ENCODE data around the gene HHIPL1.

HHIPL1 gene

GRCh38 chr14:99689266-99690236 is 44.6 kb downstream of the HHIPL1 start:
- DNase-seq (ENCODE audit: low read depth): no peak

GRCh38 chr14:99690636-99691035 is 45.7 kb downstream of the HHIPL1 start:
- DNase-seq (ENCODE audit: low read depth): no peak

- no peak for DNase-seq (ENCODE audit: low read depth)
Observed at GRCh38 chr14:99691111-99691885, 46.4 kb downstream of the HHIPL1 start.

- DNase-seq (ENCODE audit: low read depth): no peak
Observed at GRCh38 chr14:99693918-99694317, 49.0 kb downstream of the HHIPL1 start.

GRCh38 chr14:99696929-99697328 is 52.0 kb downstream of the HHIPL1 start:
- DNase-seq (ENCODE audit: low read depth): no peak

- DNase-seq (ENCODE audit: low read depth): no peak
Observed at GRCh38 chr14:99698236-99698635, 53.3 kb downstream of the HHIPL1 start.

- DNase-seq (ENCODE audit: low read depth): no peak
Observed at GRCh38 chr14:99698642-99699041, 53.7 kb downstream of the HHIPL1 start.

GRCh38 chr14:99699085-99699760 is 54.3 kb downstream of the HHIPL1 start:
- DNase-seq (ENCODE audit: low read depth): no peak

GRCh38 chr14:99699861-99700260 is 54.9 kb downstream of the HHIPL1 start:
- no peak for DNase-seq (ENCODE audit: low read depth)

- DNase-seq (ENCODE audit: low read depth): no peak
Observed at GRCh38 chr14:99700379-99700778, 55.5 kb downstream of the HHIPL1 start.

- DNase-seq (ENCODE audit: low read depth): no peak
Observed at GRCh38 chr14:99701260-99701659, 56.3 kb downstream of the HHIPL1 start.

- no peak for DNase-seq (ENCODE audit: low read depth)
Observed at GRCh38 chr14:99702115-99702514, 57.2 kb downstream of the HHIPL1 start.

- DNase-seq (ENCODE audit: low read depth): no peak
Observed at GRCh38 chr14:99703381-99703780, 58.5 kb downstream of the HHIPL1 start.

GRCh38 chr14:99704037-99704436 is 59.1 kb downstream of the HHIPL1 start:
- no peak for DNase-seq (ENCODE audit: low read depth)

- DNase-seq (ENCODE audit: low read depth): no peak
Observed at GRCh38 chr14:99706107-99706900, 61.4 kb downstream of the HHIPL1 start.

GRCh38 chr14:99707420-99707819 is 62.5 kb downstream of the HHIPL1 start:
- no peak for DNase-seq (ENCODE audit: low read depth)

GRCh38 chr14:99707921-99708320 is 63.0 kb downstream of the HHIPL1 start:
- DNase-seq (ENCODE audit: low read depth): no peak

- no peak for DNase-seq (ENCODE audit: low read depth)
Observed at GRCh38 chr14:99708449-99708848, 63.5 kb downstream of the HHIPL1 start.

GRCh38 chr14:99713972-99714371 is 69.0 kb downstream of the HHIPL1 start:
- no peak for DNase-seq (ENCODE audit: low read depth)

GRCh38 chr14:99715266-99716000 is 70.5 kb downstream of the HHIPL1 start:
- DNase-seq (ENCODE audit: low read depth): no peak

Data from ELR (cell line).